Stimulated activated CD8-positive, alpha-beta memory T cell treated with anti-CD3 and anti-CD28 coated beads, Interleukin-4, amount 100 ng/mL, for 24 hours (primary cell): ENCODE data around the gene HRH2.
A peak's percentile ranks its signal among the peaks of the same experiment; 100 is the strongest.
"Not testable (repeated sequence)": the region's sequence is repeated elsewhere in the genome, so short reads cannot be mapped to it uniquely, and the experiment has no call there.

Experiments
- DNase-seq: peaks from one replicate; pipeline ENCODE4 v3.0.0-alpha.2; 2020; ENCODE audit warnings: low read depth

Gene HRH2

DNA sequence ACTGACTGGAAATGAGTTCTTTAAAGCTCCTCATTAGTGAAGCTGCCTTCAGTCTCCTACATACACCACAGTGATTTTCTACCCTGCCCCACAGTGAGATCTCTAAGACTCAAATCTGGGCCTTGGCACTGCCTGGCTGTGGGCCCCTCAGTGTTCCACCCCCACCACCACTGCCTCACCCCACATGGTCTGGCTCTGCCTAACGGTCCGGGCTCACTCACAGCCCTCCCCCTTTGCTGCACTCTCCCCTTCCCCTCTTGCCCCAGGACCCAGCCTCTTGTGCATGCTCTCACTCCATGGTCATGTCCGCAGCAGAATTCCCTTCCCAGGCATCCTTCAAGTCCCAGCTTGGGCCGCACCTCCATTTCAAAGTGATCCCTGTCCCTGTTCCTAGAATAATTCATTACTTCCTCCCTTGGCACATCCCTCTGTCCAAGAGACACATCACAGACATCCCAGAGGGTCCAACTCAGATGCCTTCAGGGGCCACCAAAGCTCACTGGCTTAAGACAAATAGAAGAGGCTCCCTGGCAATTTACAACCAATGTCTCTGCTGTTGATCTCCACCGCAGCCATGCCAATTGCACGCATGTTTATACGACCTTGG is 56.7 kb downstream of the HRH2 start:
- no peak for DNase-seq

- no peak for DNase-seq
Measured at GRCh38 chr5:175715627-175716522, 58.0 kb downstream of the HRH2 start.

DNA sequence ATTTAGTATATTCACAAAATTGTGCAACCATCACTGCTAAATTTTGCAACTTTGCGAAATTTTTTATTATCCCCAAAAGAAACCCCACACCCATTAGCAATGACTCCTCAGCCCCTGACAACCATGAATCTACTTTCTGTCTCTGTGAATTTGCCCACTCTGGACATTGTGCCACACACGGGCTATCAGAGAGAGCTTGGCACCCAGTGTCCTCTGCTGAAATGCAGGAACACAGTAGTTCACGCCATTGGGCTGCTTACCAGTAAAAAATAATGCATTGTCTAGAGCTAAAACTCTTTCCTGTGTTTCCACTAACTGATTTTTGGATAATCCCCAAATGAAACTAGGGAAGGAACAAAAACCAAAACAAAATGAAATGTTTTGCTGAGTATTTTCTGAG is 60.0 kb downstream of the HRH2 start:
- no peak for DNase-seq

- peak; percentile 51 for DNase-seq
Measured at GRCh38 chr5:175718401-175719108, 60.7 kb downstream of the HRH2 start.

DNA sequence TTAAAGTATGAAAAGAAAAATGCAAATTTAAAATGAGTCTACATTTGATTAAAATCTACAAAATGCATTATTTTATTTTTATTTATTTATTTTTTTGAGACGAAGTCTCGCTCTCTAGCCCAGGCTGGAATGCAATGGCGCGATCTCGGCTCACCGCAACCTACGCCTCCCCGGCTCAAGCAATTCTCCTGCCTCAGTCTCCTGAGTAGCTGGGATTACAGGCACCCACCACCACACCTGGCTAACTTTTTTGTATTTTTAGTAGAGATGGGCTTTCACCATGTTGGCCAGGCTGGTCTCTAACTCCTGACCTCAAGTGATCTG is 61.2 kb downstream of the HRH2 start:
- DNase-seq, result not testable (repeated sequence)

- DNase-seq, result no peak
Measured at GRCh38 chr5:175724314-175725275, 66.7 kb downstream of the HRH2 start.

DNA sequence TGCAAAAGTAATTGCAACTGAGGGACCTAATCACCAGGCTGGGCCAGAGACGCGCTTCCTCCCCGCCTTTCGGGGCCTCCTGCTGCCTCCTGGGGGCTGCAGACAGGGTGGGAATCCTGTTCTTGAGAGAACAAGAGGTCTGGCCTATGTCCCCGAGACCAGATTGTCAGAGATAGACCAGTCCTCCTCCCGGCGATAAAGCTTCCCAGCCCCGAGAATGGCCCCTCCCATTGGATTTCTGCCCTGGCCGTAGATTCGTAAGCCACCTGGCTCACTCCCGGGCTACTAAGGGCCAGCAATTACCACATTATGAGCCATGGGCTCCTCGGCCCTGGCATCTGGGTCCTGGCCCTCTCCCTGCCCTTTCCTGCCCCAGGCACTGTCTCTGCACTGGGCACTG is 70.4 kb downstream of the HRH2 start:
- no peak for DNase-seq

GRCh38 chr5:175728885-175729828 is 71.3 kb downstream of the HRH2 start:
- DNase-seq, result no peak

DNA sequence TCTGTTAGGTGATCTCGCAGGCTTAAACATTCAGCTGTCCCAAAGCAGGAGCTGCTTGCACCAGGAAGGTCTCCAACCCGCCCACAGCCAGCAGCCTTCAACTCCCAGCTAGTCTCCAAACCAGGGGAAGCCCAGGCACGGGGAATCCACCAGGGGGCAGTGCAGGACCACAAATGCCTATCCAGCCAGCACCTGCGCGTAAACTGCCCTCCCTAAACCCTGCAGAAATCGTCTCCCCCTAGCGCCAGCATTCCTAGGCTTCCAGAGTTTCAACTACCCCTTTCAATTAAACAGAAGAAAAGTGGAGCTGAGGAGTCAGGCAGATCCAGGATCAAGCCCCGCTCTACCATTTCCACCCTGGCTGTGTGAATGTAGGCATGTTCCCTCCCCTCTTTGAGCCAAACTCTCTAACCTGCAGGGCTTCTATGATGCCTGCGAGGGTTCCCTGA is 72.0 kb downstream of the HRH2 start:
- DNase-seq, result peak; percentile 84

DNA sequence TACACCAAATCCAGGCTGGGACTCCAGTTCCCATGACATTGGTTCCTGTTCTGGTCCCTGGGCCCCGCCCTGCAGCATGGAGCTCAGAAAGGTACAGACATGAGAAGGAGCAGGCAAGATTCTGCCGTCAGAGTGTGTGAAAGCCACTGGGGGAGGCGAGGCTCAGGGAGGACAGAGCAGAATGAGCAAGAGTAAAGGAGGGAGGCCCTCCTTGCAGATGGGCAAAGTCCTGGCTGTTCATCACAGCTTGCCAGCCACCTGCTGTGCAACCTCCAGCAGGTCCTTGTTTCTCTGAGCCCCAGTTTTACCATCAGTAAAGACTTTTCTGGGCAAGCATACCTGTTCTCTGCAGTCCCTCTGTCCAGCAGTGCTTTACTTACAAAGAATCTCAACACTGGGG is 73.3 kb downstream of the HRH2 start:
- DNase-seq, result no peak

- no peak for DNase-seq
Measured at GRCh38 chr5:175731756-175732465, 74.0 kb downstream of the HRH2 start.

DNA sequence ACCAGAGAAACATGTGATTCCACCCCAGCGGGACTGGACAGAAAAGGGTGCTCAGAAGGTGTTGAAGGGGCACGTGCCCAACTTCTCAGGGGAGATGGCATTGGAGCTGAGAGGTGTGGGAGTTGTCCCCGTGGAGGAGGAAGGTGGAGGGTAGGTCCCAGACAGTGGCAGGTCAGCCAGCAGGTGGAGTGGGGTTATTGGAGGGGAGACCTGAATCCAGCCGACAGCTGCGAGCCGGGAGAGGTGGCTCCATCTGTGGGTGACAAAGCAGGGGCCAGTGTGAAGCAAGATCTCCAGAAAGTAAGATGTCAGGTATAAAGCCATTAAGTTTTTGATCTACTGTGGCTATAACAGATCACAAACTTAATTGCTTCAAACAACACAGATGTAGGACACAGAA is 75.1 kb downstream of the HRH2 start:
- no peak for DNase-seq

DNA sequence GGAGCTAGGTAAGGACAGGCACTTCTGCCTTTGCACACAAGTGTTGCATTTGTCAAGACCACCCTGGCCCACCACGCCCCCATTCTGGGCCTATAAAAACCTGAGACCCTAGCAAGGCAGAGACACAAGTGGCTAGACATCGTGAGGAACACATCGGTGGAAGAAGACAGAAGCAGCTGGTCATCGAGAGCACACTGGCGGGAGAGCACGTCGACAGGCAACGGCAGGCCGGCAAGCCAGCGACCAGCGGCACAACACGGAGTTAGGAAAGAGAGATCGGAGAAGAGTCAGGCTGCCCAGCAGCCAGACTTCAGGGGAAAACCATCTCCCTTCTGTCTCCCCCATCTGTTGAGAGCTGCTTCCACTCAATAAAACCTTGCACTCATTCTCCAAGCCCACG is 76.1 kb downstream of the HRH2 start:
- DNase-seq, result no peak

GRCh38 chr5:175734501-175734900 is 76.6 kb downstream of the HRH2 start:
- DNase-seq, result no peak

- DNase-seq, result no peak
Measured at GRCh38 chr5:175735701-175736100, 77.8 kb downstream of the HRH2 start.

DNA sequence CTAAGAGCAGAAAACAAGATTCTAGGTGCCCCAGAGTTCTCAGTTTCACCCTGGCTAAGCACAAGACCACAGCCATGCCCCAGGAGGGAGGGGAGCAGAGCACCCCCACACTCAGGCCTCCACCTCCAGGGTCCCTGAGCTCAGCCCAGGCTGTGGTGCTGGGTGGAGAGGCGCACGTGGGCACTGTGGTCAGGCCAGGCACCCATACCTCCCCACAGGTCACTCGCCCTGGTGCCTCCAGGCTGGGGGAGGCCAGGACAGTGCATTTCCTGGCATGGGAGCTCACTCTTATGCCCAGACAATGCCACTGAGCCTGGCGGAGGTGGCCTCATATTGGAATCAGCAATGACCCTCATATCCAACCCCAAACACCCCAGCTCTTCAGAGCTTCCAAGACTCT is 78.8 kb downstream of the HRH2 start:
- no peak for DNase-seq

DNA sequence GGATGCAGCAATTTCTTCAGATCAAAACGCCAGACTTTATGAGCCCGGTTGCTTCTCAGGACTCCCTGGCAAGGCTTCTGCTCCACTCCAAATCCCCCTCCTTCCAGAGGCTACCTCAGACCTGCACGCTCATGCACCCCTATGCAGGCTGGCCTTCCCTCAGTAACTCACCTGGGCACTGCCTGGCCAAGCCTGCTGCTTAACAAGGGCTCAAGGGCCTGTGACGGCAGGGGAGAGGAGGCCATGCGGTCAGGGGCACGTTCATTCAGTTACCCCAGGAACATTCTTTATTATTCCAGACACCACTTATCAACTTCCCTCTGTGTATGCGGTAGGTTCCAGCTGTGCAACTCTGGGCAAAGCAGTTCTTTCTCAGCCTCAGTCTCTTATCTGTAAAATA is 79.6 kb downstream of the HRH2 start:
- DNase-seq, result no peak

DNA sequence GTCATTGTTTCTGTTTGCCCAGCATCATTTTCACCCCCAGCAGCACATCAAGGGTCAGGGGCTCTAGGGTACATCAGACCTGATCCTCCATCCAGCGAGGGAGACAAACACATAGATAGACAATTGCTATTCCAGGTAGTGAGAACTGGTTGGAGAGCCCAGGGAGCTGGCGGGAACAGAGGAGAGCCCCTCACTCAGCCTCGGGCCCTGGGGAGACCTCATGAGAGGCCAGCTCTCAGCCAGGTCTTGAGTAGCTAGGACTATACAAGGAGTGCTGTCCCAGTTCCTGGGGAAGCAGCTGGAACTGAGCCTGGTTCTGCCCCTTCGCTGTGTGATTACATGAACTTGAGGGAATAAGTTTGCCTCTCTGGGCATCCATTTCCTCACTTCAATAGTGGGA is 80.3 kb downstream of the HRH2 start:
- no peak for DNase-seq

DNA sequence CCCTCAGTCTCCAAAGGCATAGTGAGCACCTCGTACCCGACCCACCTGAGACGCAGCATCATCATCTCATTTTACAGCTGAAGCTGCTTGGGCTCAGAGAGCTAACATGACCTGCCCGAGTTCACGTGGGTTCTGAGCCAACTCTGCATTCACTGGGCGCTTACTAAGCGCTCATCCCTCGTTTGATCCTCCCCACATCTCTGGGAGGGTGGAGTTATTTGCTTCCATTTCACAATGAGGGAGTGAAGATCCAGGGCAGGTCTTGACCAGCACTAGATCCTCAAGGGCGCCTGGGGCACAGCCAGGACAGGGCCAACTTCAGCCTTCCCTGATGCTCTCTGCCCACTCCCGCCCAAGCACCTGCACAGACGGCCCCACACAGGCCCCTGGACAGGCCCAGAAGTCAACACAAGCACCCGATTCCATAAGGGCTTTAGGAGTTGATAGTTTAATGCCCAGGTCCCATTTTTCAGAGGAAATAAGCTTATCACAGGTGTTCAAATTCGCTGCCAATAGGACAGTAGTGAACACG is 80.8 kb downstream of the HRH2 start:
- no peak for DNase-seq

GRCh38 chr5:175740014-175740413 is 82.1 kb downstream of the HRH2 start:
- no peak for DNase-seq
